MM.1S (cell line): ENCODE measurements around the gene STIL.

Experiments used
- EZH2 ChIP-seq: fragments of 300-600 bp; sonication (generic); optimal IDR thresholded peaks from 2 replicates; pipeline ENCODE3; 2017; ENCODE audit warnings: low read depth, mild to moderate bottlenecking, antibody characterized with exemption, low read length, mixed read lengths
- TF ChIP-seq, protein P1 (sequence below): fragments of 300-600 bp; sonication (generic); IDR thresholded peaks from 2 replicates; pipeline ENCODE4 v1.5.1; 2016; ENCODE audit warnings: antibody characterized with exemption, low read length, mixed read lengths

DNA sequence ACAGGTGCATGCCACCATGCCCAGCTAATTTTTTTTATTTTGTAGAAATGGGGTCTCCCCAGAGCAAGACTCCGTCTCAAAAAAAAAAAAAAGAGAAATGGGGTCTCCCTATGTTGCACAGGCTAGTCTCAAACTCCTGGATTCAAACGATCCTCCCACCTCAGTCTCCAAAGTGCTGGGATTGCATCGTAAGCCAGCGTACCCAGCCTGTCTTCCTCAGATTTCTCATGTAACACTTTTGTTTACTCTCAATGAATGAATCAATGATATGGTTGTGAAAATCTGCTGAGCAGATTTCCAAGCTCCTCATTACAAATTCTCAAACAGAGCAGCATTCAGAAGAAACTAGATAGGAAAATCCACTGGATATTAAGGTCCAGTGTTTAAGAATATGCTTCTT lies 26.3 kb upstream of the STIL start:
- TF ChIP-seq, protein P1, sequence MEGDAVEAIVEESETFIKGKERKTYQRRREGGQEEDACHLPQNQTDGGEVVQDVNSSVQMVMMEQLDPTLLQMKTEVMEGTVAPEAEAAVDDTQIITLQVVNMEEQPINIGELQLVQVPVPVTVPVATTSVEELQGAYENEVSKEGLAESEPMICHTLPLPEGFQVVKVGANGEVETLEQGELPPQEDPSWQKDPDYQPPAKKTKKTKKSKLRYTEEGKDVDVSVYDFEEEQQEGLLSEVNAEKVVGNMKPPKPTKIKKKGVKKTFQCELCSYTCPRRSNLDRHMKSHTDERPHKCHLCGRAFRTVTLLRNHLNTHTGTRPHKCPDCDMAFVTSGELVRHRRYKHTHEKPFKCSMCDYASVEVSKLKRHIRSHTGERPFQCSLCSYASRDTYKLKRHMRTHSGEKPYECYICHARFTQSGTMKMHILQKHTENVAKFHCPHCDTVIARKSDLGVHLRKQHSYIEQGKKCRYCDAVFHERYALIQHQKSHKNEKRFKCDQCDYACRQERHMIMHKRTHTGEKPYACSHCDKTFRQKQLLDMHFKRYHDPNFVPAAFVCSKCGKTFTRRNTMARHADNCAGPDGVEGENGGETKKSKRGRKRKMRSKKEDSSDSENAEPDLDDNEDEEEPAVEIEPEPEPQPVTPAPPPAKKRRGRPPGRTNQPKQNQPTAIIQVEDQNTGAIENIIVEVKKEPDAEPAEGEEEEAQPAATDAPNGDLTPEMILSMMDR, result no peak
- no peak for TF ChIP-seq EZH2
